H9 (cell line): ENCODE data around the gene TOP1. TPM values are rescaled to one million over a fixed set of nuclear protein-coding genes. Genes with fewer than 3 reads are reported as not detected.

Experiments
- DNase-seq: peaks from one replicate; pipeline ENCODE4 v3.0.0-alpha.2; 2017
- H2AFZ ChIP-seq: one replicate; pipeline ENCODE4 v1.6.1; 2013; ENCODE audit warnings: mild to moderate bottlenecking, low read length, control low read depth, moderate library complexity
- H2AK5ac ChIP-seq: 2 replicates; pipeline ENCODE4 v1.6.1; 2013; ENCODE audit warnings: low read length, control low read depth, mixed read lengths; ENCODE audit not compliant: insufficient read length
- H2BK120ac ChIP-seq: one replicate; pipeline ENCODE4 v1.6.1; 2013; ENCODE audit warnings: low read depth, mild to moderate bottlenecking, low read length, control low read depth, inconsistent platforms; ENCODE audit not compliant: poor library complexity, severe bottlenecking
- H2BK12ac ChIP-seq: 2 replicates; pipeline ENCODE4 v1.6.1; 2013; ENCODE audit warnings: low read length, control low read depth, mixed read lengths, low read depth; ENCODE audit not compliant: insufficient read length
- H2BK15ac ChIP-seq: 2 replicates; pipeline ENCODE4 v1.6.1; 2013; ENCODE audit warnings: low read depth, low read length, control low read depth
- H2BK20ac ChIP-seq: one replicate; pipeline ENCODE4 v1.6.1; 2013; ENCODE audit warnings: low read depth, mild to moderate bottlenecking, low read length, control low read depth, inconsistent platforms; ENCODE audit not compliant: poor library complexity, severe bottlenecking
- H2BK5ac ChIP-seq: 2 replicates; pipeline ENCODE4 v1.6.1; 2013; ENCODE audit warnings: low read length, control low read depth, mixed read lengths; ENCODE audit not compliant: insufficient read length
- H3K14ac ChIP-seq: 2 replicates; pipeline ENCODE4 v1.6.1; 2013; ENCODE audit warnings: low read length, control low read depth; ENCODE audit not compliant: insufficient read depth
- H3K18ac ChIP-seq: 2 replicates; pipeline ENCODE4 v1.6.1; 2013; ENCODE audit warnings: low read depth, mild to moderate bottlenecking, mixed read lengths, low read length, control low read depth; ENCODE audit not compliant: insufficient read length
- H3K23ac ChIP-seq: 2 replicates; pipeline ENCODE4 v1.6.1; 2013; ENCODE audit warnings: low read length, control low read depth, mixed read lengths, low read depth; ENCODE audit not compliant: insufficient read length
- H3K23me2 ChIP-seq: 2 replicates; pipeline ENCODE4 v1.6.1; 2013; ENCODE audit warnings: low read depth, mild to moderate bottlenecking, mixed read lengths, low read length, control low read depth; ENCODE audit not compliant: insufficient read length, poor library complexity, severe bottlenecking
- H3K27ac ChIP-seq: 2 replicates; pipeline ENCODE4 v1.5.1; 2013; ENCODE audit warnings: low read length, control low read depth, mixed read lengths, low read depth; ENCODE audit not compliant: insufficient read length
- H3K27me3 ChIP-seq: 2 replicates; pipeline ENCODE4 v1.6.1; 2013; ENCODE audit warnings: low read length, control low read depth, inconsistent platforms; ENCODE audit not compliant: insufficient read depth
- H3K4ac ChIP-seq: 2 replicates; pipeline ENCODE4 v1.6.1; 2013; ENCODE audit warnings: low read depth, mild to moderate bottlenecking, control low read depth, inconsistent platforms, low read length, moderate library complexity
- H3K4me1 ChIP-seq: 2 replicates; pipeline ENCODE4 v1.6.1; 2013; ENCODE audit warnings: low read length, control low read depth, inconsistent platforms; ENCODE audit not compliant: insufficient read depth
- H3K4me2 ChIP-seq: 2 replicates; pipeline ENCODE4 v1.6.1; 2013; ENCODE audit warnings: low read length, control low read depth, mixed read lengths; ENCODE audit not compliant: insufficient read length, insufficient read depth
- H3K56ac ChIP-seq: 2 replicates; pipeline ENCODE4 v1.6.1; 2013; ENCODE audit warnings: low read depth, mild to moderate bottlenecking, mixed read lengths, low read length, control low read depth; ENCODE audit not compliant: insufficient read length
- H3K79me1 ChIP-seq: 2 replicates; pipeline ENCODE4 v1.6.1; 2013; ENCODE audit warnings: low read depth, mild to moderate bottlenecking, moderate library complexity, low read length, control low read depth, inconsistent platforms; ENCODE audit not compliant: insufficient read depth, poor library complexity, severe bottlenecking
- H3K79me2 ChIP-seq: 2 replicates; pipeline ENCODE4 v1.6.1; 2013; ENCODE audit warnings: low read length, control low read depth, inconsistent platforms; ENCODE audit not compliant: insufficient read depth
- H3K9ac ChIP-seq: 2 replicates; pipeline ENCODE4 v1.6.1; 2013; ENCODE audit warnings: low read length, control low read depth, mixed read lengths; ENCODE audit not compliant: insufficient read length; ENCODE audit errors: extremely low read depth
- H3K9me3 ChIP-seq: one replicate; pipeline ENCODE4 v1.6.1; 2013; ENCODE audit warnings: low read depth, low read length, inconsistent platforms; ENCODE audit not compliant: control insufficient read depth
- H3T11ph ChIP-seq: one replicate; pipeline ENCODE4 v1.6.1; 2013; ENCODE audit warnings: mild to moderate bottlenecking, low read length, control low read depth, inconsistent platforms
- H4K20me1 ChIP-seq: one replicate; pipeline ENCODE4 v1.6.1; 2013; ENCODE audit not compliant: control insufficient read depth, insufficient read length, insufficient read depth
- H4K5ac ChIP-seq: 2 replicates; pipeline ENCODE4 v1.6.1; 2013; ENCODE audit warnings: low read depth, mild to moderate bottlenecking, mixed read lengths, low read length, control low read depth; ENCODE audit not compliant: insufficient read length
- H4K8ac ChIP-seq: replicated peaks from 2 replicates; pipeline ENCODE4 v1.6.1; 2013; ENCODE audit warnings: low read length, control low read depth, mixed read lengths, low read depth; ENCODE audit not compliant: insufficient read length
- H4K91ac ChIP-seq: 2 replicates; pipeline ENCODE4 v1.6.1; 2013; ENCODE audit warnings: low read depth, mild to moderate bottlenecking, moderate library complexity, mixed read lengths, low read length, control low read depth; ENCODE audit not compliant: insufficient read length
- H3K27ac Mint-ChIP-seq, 3 experiments: 2 replicates in 2 of 3; 3 replicates in 1 of 3; pipeline ENCODE4 v1.8.0; 2020 to 2021; ENCODE audit warnings: mixed read lengths in 3 of 3, mild to moderate bottlenecking in 1 of 3, moderate library complexity in 1 of 3
- H3K27me3 Mint-ChIP-seq: 2 replicates; pipeline ENCODE4 v1.8.0; 2021; ENCODE audit warnings: low read depth, mild to moderate bottlenecking, moderate library complexity, mixed read lengths
- H3K36me3 Mint-ChIP-seq, 3 experiments: 2 replicates in 2 of 3; 3 replicates in 1 of 3; pipeline ENCODE4 v1.8.0; 2020 to 2021; ENCODE audit warnings: low read depth in 3 of 3, mixed read lengths in 3 of 3; ENCODE audit not compliant: insufficient read depth in 1 of 3
- H3K4me1 Mint-ChIP-seq, 2 experiments: 2 replicates each; pipeline ENCODE4 v1.8.0; 2020; ENCODE audit warnings: mixed read lengths in 2 of 2
- H3K4me3 Mint-ChIP-seq, 2 experiments: 2 replicates in 1 of 2; 3 replicates in 1 of 2; pipeline ENCODE4 v1.8.0; 2020 to 2021; ENCODE audit warnings: mild to moderate bottlenecking in 2 of 2, mixed read lengths in 2 of 2, moderate library complexity in 1 of 2
- H3K9me3 Mint-ChIP-seq, 2 experiments: 2 replicates in 1 of 2; 3 replicates in 1 of 2; pipeline ENCODE4 v1.8.0; 2020; ENCODE audit warnings: mild to moderate bottlenecking in 2 of 2, mixed read lengths in 2 of 2, moderate library complexity in 1 of 2
- WGBS: extraction: QIAGEN DNeasy Blood & Tissue Kit; methylation state at CpG from one replicate; pipeline ENCODE4 v1.1.7; 2013; ENCODE audit warnings: missing lambda C conversion rate, low lambda C conversion rate, mixed read lengths; ENCODE audit not compliant: insufficient read length; ENCODE audit errors: extremely low coverage; 5-methylcytosine and 5-hydroxymethylcytosine counted together
- total RNA-seq: library from RNA; stranded (reverse); gene quantifications from 2 replicates; pipeline ENCODE4 v1.2.1, GENCODE V29; 2021
- TF ChIP-seq, protein P1 (sequence below): fragments of 200-600 bp; sonication (generic); conservative IDR thresholded peaks from 3 replicates; pipeline ENCODE4 v1.8.0; 2021; ENCODE audit warnings: antibody characterized with exemption, mild to moderate bottlenecking

The TOP1 gene
- total RNA-seq, 1 experiment from 2014 or later = 96.4 TPM

DNA sequence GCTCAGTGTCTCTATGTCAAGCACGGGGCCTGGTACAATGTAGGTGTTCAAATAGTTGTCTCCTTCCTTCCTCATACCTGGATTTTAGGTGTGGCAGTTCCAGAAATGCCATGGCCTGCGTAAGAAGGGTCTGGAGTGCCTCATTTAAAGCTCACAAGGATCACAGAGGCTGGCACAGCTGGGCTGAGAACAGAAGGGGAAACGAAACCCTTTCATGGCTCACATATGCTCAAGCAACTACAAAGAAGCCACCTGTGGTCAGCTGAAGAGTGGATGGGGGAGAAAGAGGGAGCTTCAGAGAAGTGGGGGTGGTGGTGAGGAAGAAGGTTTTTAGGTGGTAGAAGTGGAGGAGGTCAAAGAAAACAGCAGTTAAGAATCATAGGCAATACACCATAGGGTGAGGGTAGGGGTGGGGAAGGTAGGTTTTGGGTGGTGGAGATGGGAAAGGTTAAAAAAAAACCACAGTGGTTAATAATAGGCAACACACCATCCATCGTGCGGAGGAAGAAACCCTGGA, 17.0 kb upstream of the TOP1 start:
- H3K14ac ChIP-seq = no peak overlapping the region
- no peaks in the 10 kb centered on the region for H4K20me1 ChIP-seq
- no peak overlapping the region for H3K23ac ChIP-seq
- no peak overlapping the region for H3K27ac ChIP-seq
- Mint-ChIP-seq H3K4me1 (peaks cover 14 to 16% of the 10 kb centered on the region in 2 experiments), H3K27ac (peak overlapping the region in 1 of 3 experiments; percentile 15; a peak in 1 of 7 replicates), H3K27me3 (peaks cover 6% of the 10 kb centered on the region), H3K36me3 (peaks cover 3 to 5% (median 3%) of the 10 kb centered on the region in 3 experiments; a peak in 5 of 7 replicates), H3K9me3 (peaks cover 6 to 8% of the 10 kb centered on the region in 2 experiments; a peak in 4 of 5 replicates), H3K4me3 (no peak overlapping the region)
- H3K18ac ChIP-seq = no peak overlapping the region
- H2AFZ ChIP-seq = no peak overlapping the region
- no peak overlapping the region for H2BK20ac ChIP-seq
- H3K9ac ChIP-seq = no peak overlapping the region
- TF ChIP-seq, protein P1, sequence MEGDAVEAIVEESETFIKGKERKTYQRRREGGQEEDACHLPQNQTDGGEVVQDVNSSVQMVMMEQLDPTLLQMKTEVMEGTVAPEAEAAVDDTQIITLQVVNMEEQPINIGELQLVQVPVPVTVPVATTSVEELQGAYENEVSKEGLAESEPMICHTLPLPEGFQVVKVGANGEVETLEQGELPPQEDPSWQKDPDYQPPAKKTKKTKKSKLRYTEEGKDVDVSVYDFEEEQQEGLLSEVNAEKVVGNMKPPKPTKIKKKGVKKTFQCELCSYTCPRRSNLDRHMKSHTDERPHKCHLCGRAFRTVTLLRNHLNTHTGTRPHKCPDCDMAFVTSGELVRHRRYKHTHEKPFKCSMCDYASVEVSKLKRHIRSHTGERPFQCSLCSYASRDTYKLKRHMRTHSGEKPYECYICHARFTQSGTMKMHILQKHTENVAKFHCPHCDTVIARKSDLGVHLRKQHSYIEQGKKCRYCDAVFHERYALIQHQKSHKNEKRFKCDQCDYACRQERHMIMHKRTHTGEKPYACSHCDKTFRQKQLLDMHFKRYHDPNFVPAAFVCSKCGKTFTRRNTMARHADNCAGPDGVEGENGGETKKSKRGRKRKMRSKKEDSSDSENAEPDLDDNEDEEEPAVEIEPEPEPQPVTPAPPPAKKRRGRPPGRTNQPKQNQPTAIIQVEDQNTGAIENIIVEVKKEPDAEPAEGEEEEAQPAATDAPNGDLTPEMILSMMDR = no peak
- peaks cover 6% of the 10 kb centered on the region; the same call in 1 of the 2 replicates for H3K4me1 ChIP-seq
- H2BK5ac ChIP-seq = no peak overlapping the region
- H4K91ac ChIP-seq = no peak overlapping the region
- H3K23me2 ChIP-seq = no peaks in the 10 kb centered on the region
- no peak overlapping the region for H3K56ac ChIP-seq
- H3T11ph ChIP-seq = no peak overlapping the region
- H4K5ac ChIP-seq = no peak overlapping the region
- no peak overlapping the region for H2AK5ac ChIP-seq
- no peaks in the 10 kb centered on the region for H3K27me3 ChIP-seq
- H2BK15ac ChIP-seq = no peak overlapping the region
- no peak overlapping the region for H3K4me2 ChIP-seq
- no peaks in the 10 kb centered on the region for H3K9me3 ChIP-seq
- H2BK12ac ChIP-seq = no peak overlapping the region
- no peaks in the 10 kb centered on the region for H3K79me2 ChIP-seq
- DNase-seq = no peak
- no peak overlapping the region for H4K8ac ChIP-seq
- H3K79me1 ChIP-seq = no peaks in the 10 kb centered on the region
- H2BK120ac ChIP-seq = no peak overlapping the region
- WGBS = no CpG with 5 or more reads among the region's 5 CpGs
- no peak overlapping the region for H3K4ac ChIP-seq
